Measurements from ENCODE around the gene JUN.
A peak's percentile ranks its signal among the peaks of the same experiment; 100 is the strongest.

The JUN gene

GRCh38 chr1:58783993-58784757, at the start of gene JUN:
Gene JUN (minus strand): TSS chr1:58784047. CDS start chr1:58783070, 977 bp downstream.
- DNase-seq: peak; percentile 100

GRCh38 chr1:58833166-58833565, 49.3 kb upstream of the JUN start:
- no peak for DNase-seq

- DNase-seq: peak; percentile 38
These were observed 46.4 kb upstream of the JUN start for GRCh38 chr1:58830291-58830690.

DNA sequence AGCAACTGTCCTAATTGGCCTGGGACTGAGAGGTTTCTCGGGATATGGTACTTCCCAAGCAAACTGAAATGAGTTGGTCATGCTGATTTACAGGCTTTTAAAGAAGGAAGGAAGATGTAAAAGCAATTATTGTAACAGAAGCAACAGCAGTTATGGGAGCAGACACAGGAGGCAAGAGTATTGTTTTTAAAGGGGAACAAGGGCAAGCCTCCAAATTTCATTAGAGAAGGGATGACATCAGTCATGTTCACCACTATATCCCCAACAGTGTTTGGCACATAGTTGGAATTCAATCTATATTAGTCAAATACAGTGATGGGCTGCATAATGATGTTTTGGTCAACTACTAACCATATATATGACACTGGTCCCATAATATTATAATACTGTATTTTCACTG, 46.0 kb upstream of the JUN start:
- DNase-seq: peak; percentile 85

DNA sequence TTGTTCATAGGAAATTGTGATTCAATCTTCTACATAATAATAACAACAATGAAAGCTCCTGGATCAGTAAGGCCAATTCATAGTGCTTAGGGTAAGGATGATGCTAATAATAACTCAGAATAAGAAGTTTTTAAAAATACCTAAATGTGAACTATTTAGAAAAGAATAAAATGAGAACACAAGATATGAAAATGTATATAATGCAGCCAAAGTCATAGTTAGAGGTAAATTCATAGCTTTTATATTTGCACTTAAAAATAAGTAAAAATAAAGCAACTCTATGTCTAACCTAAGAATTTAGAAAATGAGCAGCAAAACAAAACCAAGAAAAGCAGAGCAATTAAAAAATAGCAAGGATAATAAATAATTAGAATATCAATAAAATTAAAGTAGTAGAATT, 43.5 kb upstream of the JUN start:
- no peak for DNase-seq

- DNase-seq: no peak
These were observed 41.0 kb upstream of the JUN start for GRCh38 chr1:58824753-58825389.

GRCh38 chr1:58823481-58824010, 39.7 kb upstream of the JUN start:
- peak; percentile 84 for DNase-seq

- DNase-seq: no peak
These were observed 37.5 kb upstream of the JUN start for GRCh38 chr1:58821309-58821708.

- DNase-seq: no peak
These were observed 35.1 kb upstream of the JUN start for GRCh38 chr1:58818976-58819375.

- DNase-seq: peak; percentile 99
These were observed 34.2 kb upstream of the JUN start for GRCh38 chr1:58818075-58818474.

GRCh38 chr1:58816747-58817221, 32.9 kb upstream of the JUN start:
- DNase-seq: peak; percentile 34

- DNase-seq: peak; percentile 94
These were observed 32.4 kb upstream of the JUN start for GRCh38 chr1:58816072-58816746.

GRCh38 chr1:58815686-58816071, 31.8 kb upstream of the JUN start:
- DNase-seq: no peak

DNA sequence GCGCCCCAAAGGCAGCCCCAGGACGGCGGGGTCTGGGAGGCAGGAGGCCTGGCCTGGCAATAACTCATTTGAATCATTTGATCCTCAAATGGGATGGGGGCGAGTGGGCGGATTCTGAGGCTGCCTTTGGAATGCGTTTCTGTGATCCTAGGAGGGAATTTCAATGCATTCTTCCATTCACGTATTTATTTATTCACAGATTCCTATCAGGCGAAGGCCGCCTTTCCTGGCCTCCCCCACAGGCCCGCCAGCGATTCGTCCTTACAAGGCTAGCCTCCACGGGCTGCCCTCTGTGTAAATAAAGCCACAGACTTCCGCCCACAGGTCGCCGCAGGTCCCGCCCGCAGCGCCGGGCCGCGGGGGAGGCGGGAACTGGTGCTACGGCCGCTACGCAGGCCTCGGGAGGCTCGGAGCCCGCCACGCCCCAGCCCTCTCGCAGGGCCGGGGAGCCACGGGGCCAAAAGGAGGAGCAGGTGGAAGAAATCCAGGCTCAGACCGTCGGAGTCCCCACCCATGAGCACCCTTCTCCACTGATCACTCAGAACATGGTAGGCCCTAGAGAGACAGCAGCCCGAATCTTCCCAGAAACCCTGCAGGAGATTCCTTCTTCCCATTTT, 31.3 kb upstream of the JUN start:
- DNase-seq: peak; percentile 92

DNA sequence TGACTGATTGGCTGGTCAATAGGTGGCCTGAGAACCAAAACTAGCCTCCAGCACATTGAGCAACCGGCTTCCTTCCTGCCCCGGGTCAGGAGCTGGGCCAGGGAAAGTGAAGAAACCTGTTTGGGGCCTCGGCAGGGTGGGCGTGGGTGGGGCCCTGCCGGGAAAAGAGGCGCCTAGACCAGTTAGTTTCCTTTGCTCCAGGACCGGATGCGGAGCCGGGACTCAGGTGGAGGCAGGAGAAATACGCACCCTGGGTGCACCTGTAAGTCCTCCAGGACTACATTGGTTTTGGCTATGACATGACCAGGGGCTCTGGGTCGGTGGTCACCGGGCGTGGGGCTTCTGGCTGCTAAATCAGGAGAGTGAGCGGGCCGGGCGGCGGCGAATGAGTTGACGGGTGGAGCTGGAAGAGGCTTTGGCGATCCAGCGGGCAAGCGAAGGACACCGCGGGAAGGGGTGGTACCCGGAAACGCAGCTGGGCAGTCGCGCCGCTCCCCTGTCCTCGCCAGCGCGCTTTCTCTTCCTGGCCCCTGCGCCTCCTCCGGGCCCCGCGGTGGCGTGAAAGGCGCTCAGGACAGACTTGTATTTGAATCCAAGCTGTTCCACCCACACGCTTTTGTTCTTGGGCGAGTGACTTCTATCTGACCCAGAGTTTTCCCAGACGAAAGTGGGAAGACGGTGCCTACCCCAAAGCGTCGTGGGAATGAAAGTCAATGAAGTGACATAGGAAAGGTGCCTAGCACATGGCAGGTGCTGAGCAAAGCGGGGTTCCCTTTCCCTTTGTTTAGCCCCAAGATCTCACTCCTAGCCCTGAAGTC, 30.6 kb upstream of the JUN start:
- no peak for DNase-seq

GRCh38 chr1:58813801-58814200, 30.0 kb upstream of the JUN start:
- DNase-seq: no peak

- no peak for DNase-seq
These were observed 29.5 kb upstream of the JUN start for GRCh38 chr1:58813361-58813760.

DNA sequence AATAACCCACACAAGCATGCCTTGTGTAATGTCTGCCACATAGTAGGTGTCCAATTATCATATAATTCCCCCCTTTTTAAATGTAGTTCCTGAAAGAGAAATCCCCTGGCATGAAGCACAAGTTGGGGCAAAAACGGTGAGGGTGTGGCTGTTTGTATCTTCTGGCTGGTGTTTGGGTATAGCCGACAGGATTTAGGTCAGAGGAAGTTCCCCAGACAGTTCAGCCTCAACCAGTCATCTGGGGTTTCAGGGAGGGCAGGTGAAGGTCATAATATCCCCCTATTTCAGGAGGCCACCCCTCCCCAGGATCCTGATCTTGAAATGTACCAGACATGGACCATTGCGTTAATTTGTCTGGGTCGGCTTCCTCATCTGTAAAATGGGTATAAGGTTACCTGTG, 29.1 kb upstream of the JUN start:
- DNase-seq: no peak

GRCh38 chr1:58812468-58812867, 28.6 kb upstream of the JUN start:
- DNase-seq: no peak

DNA sequence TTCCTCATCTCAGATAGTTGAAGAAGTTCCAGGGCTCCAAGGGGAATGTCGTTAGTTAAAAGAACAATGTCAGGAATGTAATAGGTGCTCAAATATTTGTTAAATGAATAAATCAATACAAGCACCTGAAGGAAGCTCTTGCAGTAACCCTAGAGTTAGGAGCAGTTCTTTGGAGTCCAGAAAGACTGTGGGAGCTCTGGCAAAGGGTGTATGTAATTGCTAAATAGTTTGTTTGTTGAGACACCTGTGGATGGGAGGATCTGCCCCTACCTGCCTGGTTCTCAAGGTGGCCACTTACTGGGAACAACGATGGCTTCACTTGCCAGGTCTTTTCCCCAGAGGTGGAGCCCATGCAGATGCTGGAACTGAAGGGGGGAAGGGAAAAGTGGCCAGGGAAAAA, 27.5 kb upstream of the JUN start:
- DNase-seq: no peak

DNA sequence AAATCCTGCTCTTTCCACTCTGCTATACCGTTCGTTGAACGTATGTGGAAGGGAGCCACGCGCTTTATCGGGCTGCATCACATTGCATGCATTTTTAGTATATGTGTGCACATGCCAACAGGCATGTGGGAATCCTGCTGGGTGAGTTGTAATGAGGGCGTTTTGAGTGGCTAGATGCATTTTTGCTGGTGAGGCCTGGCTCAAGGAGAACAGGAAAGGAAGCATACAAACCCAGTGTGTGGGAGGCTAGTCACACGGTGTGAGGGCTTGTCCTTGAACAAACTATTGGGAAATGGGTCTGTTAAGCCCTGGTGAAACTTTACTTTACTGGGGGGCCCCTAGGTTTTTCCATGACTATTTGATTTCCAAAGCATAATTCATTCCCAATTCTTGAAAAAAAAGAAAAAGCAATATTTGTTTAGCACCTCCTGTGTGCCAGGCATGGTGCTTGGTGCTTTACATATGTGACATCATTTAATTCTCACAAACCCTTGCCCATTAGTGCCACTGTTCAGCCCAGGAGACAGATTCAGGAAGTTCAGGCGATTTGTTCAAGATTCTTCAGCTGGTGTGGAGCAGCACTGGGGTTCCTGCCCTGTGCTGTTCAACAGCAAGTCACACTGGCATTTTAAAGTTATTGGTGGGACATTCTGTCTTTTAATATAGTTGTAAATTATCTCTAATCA, 25.6 kb upstream of the JUN start:
- DNase-seq: peak; percentile 87

- no peak for DNase-seq
These were observed 24.2 kb upstream of the JUN start for GRCh38 chr1:58808077-58808476.
